D721Med (cell line): ENCODE measurements around the gene MED27.

Source experiments
- DNase-seq: peaks from one replicate; pipeline ENCODE4 v3.0.0; 2011; ENCODE audit warnings: low spot score; ENCODE audit not compliant: insufficient read length
- FAIRE-seq: peaks from 2 replicates; lab custom pipeline; 2011; peaks lifted over from hg19 to GRCh38; lab: Jason Lieb, UNC
- TF ChIP-seq, protein P1 (sequence below): IDR thresholded peaks from 2 replicates; pipeline ENCODE4 v1.5.1; 2012; ENCODE audit warnings: mild to moderate bottlenecking, control low read depth; ENCODE audit not compliant: insufficient read depth; ENCODE audit errors: missing control alignments

The MED27 gene

DNA sequence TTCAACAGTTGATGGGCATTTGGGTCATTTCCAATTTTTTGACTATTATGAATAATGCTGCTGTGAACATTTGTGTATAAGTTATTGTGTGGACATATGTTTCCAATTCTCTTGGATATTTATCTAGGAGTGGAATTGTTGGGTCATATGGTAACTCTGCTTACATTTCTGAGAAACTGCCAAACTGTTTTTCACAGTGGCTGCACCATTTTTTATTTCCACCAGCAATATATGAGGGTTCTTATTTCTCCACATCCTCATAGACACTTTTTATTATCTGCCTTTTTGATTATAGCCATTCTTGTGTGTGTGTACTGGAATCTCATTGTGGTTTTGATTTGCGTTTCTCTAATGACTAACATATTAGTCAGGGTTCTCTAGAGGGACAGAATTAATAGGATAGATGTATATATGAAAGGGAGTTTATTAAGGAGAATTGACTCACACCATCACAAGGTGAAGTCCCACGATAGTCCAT lies 14.7 kb upstream of the MED27 start:
- FAIRE-seq = no peak
- DNase-seq = no peak
- TF ChIP-seq, protein P1, sequence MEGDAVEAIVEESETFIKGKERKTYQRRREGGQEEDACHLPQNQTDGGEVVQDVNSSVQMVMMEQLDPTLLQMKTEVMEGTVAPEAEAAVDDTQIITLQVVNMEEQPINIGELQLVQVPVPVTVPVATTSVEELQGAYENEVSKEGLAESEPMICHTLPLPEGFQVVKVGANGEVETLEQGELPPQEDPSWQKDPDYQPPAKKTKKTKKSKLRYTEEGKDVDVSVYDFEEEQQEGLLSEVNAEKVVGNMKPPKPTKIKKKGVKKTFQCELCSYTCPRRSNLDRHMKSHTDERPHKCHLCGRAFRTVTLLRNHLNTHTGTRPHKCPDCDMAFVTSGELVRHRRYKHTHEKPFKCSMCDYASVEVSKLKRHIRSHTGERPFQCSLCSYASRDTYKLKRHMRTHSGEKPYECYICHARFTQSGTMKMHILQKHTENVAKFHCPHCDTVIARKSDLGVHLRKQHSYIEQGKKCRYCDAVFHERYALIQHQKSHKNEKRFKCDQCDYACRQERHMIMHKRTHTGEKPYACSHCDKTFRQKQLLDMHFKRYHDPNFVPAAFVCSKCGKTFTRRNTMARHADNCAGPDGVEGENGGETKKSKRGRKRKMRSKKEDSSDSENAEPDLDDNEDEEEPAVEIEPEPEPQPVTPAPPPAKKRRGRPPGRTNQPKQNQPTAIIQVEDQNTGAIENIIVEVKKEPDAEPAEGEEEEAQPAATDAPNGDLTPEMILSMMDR = no peak

DNA sequence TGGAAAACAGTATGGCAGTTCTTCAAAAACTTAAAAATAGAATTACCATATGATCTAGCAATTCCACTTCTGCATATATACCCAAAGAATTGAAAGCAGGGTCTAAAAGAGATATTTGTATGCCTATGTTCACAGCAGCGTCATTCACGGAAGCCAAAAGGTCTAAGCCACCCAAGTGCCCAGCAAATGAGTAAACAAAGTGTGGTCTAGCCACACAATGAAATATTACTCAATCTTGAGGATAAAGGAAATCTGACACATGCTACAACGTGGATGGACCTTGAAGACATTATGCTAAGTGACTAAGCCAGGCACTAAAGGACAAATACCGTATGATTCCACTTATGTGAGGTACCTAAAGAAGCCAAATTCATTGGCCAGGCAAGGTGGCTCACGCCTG lies 11.1 kb upstream of the MED27 start:
- TF ChIP-seq, protein P1 = no peak
- DNase-seq (no peak), FAIRE-seq (no peak)

DNA sequence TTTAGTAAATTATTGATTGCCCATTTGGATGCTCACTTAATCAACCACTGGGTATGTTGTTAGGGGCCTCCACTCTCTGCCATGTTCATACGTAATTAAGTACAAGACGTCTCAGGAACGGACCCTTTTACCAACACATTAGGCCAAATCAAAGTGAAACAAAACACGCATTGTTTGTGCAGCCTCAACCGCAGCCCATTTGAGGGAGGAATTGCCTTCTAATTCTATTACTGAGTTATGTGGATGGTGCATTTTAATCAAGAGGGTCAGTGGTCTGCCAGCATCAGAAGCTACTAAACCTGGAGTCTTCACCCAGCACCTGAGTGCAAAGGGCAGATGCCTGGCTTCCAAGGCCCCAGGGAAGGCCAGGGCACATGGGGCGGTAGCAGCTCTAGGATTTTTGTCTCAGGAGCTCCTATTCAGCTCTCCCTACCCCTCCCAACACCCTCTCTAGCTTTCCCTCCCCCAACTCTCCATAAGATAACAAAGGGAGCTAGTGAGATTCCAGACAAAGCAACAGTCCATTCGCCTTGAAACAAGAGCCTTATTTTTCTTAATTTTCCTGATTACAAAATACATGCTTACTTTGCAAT lies 7.9 kb upstream of the MED27 start:
- TF ChIP-seq, protein P1 = no peak
- DNase-seq = no peak
- no peak for FAIRE-seq

DNA sequence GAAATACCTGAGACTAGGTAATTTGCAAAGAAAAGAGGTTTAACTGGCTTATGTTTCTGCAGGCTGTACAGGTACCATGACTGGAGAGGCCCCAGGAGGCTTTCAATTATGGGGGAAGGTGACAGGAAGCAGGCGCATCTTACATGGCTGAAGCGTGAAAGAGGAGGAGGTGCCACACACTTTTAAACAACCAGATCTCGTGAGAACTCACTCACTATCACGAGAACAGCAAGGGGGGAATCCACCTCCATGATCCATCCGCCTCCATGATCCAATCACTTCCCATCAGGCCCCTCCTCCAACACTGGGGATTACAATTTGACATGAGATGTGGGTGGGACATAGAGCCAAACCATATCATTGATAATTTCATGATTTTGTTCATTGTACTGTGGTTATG lies 2.5 kb upstream of the MED27 start:
- DNase-seq = no peak
- FAIRE-seq = no peak
- TF ChIP-seq, protein P1 = no peak

DNA sequence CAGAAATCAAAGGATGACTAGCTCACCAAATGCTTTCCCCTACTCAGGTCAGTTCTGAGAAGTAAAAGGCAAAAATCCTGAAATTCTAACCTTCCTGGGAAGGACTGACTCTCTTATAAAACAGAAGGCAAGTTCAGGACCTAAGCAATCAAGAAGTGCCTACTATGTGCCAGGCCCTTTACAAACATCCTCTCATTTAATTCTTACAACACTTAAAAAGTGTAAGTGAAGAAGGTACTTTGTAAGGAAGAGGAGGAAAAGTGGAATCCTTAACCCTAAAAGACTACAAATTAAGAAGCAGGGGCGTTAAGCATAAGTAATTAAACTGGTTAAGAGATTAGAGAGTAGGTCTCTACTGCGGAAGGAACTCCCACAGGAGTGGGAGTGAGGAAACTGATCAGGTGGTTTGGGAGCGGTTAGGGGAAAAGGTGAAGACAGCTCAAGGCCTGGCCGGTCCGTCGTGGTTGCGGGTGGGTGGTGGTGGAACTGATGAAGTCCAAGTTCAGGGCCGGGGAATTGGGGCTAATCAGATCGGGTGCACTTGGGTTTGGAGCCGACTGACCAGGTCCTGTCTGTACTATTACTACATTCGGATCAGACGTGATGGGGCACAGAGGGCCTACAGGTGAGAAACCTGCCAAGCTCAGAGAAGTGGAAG lies 839 bp downstream of the MED27 start:
- DNase-seq (no peak), FAIRE-seq (no peak)

DNA sequence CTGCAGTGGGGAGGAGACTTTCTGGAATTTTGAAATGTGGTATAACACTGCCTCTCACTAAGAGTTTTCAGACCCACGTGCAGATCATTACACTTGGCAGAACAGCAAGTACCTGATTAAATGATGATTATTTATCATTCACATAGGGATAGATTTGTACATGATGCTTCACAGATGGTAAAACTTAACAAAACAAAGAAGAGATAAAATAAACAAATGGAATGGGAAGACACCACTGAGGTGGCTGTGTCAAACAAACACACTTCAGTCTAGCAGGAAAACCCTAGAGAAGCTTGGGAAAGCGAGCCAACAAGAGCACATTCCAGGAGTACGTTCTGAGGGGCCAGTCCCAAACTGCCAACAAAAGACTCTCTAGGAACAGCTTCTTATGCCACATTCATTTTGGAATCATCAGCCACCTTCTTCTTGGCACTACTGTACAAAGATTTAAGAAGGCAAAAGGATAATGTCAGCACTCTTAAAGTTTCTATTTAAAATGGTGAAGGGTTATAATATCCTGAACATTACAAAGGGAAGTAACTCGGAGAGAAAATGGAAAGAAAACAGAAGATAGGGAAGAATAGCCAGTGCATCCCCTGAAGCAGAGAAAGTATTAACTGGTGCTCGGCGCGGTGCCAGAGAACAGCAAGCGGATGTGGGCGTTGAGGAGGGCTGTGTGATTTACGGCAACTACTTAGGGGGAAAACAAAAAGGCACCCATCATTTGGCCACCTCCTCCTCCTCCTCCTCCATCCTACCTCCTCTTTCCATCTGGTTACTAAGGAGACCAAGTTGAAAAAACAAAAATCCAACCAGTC lies 1.6 kb downstream of the MED27 start:
- no peak for FAIRE-seq

More for the DNA sequence above, 839 bp downstream of the MED27 start:
- TF ChIP-seq, protein P1 = no peak

More for the DNA sequence above, 1.6 kb downstream of the MED27 start:
- DNase-seq = no peak
- TF ChIP-seq, protein P1 = no peak
